ENCODE measurements around the gene MCFD2.

Gene MCFD2

DNA sequence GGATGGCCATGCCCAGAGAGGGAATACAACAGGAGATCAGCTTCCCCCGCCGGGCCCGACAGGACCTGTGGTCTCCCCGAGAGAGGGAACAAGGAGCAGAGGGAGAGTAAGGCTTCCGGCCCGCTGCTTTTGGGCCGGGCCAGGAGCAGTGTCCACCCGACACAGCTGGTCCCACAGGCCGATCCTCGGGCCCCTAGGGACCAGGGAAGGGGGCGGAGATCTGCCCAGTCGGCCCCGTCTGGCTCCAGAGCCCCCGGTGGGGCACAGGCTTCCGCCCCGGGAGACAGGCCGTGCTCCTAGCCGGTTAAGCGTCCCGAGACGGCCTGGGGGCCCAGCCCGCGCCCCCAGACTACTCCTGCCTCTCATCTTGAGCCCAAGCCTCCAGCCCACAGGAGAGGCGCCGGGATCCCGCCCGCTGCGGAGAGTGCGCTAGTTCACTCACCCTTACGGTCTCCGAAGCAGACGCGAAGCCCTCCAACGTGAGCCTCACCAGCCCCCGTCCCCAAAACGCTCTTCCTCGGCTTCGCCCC lies at the start of gene MCFD2:
MCFD2 (minus strand) TSS at position 526 of the 530 bp plus-strand sequence. CDS start 6,635 bp downstream, outside the sequence.
- DNase-seq: no peak

DNA sequence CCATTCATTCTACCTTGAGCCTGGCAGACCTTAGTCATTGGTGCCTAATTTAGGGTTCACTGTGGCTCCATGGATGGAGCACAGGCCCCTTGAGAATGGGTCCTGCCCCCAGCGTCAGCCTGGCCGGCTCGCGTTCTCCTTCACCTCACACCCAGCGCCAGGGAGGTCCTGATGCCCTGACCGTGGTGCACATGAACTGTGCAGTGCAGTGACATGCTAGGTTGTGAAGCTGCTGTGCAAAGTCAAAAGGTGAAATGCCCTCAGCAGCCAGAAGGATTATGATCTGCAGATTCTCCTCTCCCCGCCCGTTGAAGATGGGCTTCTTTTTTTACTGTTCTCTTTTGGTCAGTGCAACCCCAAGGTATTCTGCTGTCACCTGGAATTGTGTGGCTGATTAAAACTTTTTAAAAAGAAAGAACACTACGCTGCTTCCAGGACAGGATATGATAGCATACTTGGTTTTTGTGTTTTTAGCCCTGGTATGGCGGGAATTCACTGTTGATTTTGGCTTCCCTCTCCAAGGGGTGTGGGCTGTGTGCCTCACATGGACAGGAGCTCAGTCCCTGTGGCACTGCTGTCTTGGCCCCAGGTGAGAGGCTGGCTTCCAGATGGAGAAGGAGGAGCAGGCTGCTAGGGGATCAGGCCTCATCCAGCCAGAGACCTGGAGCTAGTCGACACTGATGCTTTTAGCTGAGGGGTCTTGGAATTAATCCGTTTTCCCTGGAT lies 49.4 kb upstream of the MCFD2 start:
- DNase-seq: no peak

GRCh38 chr2:46963941-46964673 lies 48.5 kb upstream of the MCFD2 start:
- DNase-seq: no peak

DNA sequence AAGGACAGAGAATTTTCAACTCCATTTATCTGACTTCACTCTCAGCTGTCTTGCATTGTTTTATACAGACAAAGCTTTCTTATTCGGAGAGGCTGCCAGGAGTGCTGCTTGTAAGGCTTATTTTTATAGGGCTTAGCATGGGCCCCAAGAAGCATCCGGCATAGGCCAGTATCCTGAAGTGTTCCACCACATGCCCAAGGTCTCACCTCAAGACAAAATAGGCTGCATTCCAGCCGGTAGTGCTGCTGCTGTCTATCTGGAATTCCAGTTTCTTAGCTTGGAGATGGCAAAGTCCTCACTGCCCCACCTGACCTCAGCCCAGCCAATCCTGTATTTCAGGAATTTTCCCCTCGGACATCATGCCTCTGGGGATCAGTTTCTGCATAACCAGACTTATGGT lies 47.6 kb upstream of the MCFD2 start:
- DNase-seq: no peak

DNA sequence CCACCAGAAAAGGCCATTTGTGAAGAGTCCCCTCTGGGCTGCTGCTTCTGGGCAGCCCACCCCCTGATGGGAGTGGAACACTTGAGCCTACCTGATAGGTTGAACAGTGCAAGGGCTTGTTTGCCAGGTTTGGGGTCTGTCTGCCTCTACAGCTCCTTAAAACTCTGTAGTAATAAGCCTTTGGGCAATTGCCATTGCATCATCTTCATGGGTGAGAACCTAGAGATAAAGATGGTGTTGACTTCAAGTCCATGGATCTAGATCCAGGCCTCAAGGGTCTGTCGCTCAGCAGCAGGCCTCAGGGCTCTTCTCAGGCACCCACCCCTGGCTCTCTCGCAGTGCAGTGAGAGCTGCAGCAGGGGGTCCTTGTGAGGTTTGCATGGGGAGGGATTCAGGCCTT lies 47.1 kb upstream of the MCFD2 start:
- no peak for DNase-seq

DNA sequence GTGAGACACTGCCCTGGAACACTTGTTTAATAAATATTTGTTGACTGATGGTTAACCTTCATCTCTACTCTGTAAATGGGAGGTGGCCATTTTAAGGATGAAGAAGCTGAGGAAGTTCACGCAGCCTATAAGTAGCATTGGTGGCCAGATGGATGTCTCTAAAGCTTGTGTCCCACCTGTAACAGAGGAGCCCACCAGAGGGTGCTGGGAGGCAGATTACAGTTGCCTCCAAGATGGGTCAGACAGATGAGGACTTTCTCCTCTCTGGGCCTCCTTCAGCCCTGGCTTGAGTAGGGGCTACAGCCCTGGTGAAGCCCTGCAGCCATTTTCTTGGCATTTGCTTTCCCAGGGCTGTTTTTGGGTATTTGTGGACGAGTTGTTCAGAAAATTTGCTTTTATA lies 45.0 kb upstream of the MCFD2 start:
- DNase-seq: no peak

DNA sequence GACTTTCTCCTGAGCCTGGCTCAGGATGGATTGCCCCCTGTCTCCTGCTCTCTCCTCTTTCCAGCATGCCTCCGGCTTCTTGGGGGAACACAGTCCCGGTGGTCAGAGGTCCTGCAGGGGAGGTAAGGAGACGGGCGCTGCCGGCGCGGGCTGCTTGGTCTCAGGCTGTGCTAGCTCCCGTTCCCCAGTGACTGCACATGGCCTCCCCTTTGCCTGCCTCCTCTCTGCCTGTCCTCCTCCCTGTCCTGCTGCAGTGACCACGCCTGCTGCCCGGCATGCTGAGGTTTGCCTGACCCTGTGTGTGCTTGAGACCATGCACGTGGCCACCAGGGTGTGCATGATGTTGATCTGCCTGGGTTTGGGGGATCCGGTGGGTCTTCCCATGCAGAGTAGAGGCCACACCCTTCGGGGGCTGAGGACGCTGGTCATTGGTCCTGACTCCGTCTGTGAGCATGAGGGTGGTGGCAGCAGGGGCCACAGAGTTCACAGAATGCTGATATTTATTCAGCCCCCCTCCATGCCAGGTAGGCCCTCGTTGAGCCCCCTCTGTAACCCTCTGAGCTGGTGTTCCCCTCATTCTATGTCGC lies 42.9 kb upstream of the MCFD2 start:
- no peak for DNase-seq

DNA sequence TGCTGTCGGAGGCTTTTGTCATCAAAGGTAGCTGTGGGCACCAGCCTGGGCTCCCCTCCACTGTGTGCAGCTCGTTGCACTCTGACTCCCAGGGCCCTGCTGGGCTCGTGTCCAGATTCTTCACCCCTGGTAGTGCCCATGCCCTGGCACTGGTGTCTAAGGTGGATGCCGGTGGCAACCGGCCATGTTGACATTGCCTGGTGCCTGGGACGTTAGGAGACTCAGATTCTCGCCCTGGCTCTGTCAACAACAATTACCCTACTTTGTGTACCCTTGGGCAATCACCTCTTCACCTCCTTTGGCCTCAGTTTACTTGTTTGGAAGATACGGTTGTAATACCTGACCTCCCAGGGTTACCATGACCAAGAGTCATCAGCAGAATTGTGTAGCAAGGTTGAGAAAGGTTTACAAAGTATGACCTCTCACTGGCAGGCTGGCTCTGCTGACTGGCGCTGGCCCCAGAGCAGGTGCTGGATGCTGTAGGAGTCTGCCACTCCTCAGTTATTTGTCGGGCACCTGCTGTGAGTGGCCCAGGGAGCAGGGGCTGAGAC lies 41.5 kb upstream of the MCFD2 start:
- no peak for DNase-seq

DNA sequence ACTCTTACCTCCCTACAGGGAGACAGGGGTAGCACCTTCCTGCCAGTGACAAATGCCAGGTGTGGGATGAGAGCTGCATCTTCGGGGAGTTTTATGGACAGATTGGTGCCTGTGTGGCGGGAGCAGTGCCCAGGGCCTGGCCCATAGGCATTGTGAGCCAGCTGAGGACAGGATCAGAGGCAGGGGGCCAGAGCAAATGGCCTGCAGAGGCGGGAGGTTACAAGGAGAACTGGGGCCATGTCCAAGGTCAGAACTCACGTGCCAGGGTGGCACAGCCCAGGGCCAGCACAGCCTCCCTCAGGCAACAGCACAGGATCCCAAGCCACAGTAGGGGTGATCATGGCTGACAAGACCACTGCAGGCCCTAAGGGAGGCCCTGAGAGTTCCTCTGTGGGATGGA lies 40.2 kb upstream of the MCFD2 start:
- no peak for DNase-seq

DNA sequence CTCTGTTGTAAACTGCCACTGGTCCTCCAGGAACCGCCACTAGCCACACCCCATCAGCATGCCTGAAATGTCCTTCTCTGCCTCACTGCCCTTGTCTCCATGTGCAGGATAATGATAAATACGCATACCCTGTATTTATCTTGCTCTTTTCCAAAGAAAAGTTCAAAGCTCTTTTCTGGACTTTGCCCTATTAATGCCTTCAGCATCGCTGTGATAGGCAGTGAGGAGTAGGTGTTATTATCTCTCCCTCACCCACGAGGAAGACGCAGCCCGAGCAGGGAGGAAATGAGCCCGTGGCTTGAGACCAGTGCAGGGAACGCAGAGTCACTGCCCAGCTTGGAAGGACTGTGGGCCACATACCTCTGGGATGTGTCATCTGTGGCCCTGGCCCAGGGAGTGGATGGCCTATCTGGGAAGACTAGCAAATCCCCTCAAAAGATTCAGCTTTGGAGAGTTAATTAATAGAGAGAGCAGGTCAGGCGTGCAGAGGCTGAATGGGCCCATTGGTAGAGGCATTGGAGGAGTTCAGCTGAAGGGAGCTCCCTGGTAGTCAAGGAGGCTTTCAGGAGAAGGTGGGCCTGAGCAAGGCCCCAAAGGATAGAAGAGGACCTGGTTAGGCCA lies 39.5 kb upstream of the MCFD2 start:
- DNase-seq: no peak

- DNase-seq: no peak
Measured at GRCh38 chr2:46952171-46952570, 36.6 kb upstream of the MCFD2 start.

DNA sequence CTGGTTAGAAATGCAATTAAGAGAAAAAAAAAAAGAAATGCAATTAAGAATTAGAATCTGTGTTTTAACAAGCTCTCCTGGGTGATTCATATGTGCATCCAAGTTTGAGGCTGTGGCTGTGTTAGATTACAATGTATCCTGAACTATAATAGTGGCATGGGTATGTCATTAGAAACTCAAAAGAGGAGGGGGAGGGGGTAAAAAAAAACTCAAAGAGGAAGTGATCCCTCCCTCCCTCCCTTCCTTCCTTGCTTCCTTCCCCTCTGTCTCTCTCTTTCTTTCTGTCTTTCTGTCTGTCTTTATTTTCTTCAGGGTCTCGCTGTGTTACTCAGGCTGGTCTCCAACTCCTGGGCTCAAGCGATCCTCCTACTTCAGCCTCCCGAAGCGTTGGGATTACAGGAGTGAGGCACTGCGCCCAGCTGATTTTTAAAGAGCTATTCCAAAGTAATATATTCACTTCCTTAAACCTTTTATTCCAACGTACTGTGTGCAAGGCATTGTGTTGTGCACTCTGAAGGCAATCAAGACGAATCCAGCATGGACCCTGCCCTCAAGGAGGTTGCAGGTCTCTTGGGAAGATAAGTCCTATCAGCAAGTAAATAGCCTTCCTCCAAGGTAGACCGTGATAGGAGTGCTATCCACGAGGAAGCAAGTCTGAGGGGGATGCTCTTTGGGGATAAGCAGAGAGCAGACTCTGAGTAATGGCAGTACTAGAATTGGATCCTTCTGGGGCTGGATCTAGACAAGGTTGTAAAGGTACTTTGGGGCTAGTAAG lies 35.9 kb upstream of the MCFD2 start:
- DNase-seq: no peak

DNA sequence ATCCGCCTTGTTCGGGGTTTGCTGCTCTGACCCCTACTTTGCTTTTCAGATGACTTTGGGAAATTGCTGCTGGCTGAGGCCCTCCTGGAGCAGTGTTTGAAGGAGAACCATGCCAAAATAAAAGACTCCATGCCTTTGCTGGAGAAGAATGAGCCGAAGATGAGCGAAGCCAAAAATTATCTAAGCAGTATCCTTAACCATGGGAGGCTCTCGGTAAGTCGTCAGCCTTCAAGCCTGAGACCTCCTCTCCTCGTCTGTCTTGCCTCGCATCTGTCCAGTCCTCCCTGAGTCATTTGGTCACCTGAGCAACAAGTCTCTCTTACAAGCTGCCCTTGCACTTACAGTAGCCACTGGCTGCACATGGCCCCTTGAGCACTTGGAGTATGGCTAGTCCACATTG lies 34.7 kb upstream of the MCFD2 start:
- no peak for DNase-seq

GRCh38 chr2:46947841-46948240 lies 32.2 kb upstream of the MCFD2 start:
- no peak for DNase-seq

GRCh38 chr2:46945671-46946070 lies 30.1 kb upstream of the MCFD2 start:
- no peak for DNase-seq

- no peak for DNase-seq
Measured at GRCh38 chr2:46943881-46944798, 28.5 kb upstream of the MCFD2 start.

GRCh38 chr2:46942891-46943626 lies 27.5 kb upstream of the MCFD2 start:
- DNase-seq: no peak

DNA sequence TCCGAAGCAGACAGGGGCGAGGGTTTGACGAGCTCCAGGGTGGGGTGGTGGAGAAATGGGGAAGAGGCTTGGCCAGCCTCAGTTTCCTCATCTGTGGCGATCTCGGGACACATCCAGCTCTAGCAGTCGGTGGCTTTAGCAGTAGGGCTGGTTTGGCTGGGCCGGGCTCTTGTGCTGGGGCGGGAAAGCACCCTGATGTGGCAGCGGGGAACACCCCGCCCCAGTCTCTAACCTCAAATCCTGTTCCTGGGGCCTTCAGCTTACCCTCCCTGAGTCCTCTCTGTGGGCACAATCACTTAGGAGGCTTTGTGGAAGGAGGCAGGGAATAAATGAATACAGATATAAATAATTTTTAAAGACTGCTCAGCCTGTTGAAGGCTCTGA lies 26.5 kb upstream of the MCFD2 start:
- DNase-seq: no peak

DNA sequence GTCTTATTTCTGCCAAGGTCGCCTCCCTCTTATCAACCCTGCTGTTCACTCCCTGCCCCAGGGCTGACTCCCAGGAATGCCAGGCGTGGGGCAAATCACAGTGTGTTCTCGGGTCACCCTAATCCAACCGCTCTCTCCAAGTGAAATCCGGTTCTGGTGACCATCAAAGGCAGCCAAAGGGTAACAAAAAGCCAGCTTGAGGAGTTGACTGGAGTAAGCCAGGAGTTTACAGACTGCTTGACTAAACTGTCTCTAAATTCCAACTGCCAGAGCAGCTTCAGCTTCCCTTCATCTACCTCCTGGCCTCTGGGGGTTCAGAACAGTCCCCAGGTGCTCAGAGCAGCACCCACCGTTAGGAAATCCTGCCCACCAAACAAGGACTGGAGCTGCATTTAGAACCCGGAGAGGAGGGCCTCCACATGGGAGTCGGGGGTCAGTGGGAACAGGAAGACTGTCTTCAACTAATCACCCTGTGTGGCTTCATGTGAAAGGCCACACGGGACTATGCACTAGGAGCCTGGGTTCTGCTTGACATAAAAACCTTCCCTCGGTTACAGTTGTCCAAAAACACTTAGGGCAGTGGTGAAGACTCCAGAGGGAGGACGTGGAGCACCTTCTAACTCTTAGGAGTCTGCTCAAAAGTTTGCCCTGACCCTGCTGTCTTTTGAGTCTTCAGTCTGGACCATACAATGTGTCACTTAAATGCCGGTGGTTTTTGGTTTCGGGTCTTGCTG lies 24.2 kb upstream of the MCFD2 start:
- DNase-seq: no peak

DNA sequence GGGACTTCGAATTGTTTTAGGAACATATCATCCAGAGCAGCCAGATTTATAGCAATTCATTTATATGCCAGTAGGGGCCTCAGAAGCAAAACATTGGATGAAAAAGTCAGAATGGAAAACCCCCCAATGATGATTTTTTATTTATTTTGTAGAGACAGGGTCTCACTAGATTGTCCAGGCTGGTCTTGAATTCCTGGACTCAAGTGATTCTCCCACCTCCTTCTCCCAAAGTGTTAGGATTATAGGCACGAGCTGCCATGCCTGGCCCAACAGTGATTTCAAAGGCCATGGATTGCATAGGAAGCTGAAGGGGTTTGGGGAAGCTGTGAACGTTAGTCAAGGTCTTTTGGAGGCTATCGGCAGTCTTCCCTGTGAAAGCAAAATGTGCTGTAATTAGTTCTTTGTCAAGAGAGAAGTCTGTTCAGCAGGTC lies 21.9 kb upstream of the MCFD2 start:
- no peak for DNase-seq

All from midbrain (tissue), 1 donor.